Mucosa of rectum (tissue), 2 donors: Measurements from ENCODE around the gene FAM83E.
"Not testable (repeated sequence)": the region's sequence is repeated elsewhere in the genome, so short reads cannot be mapped to it uniquely, and the experiment has no call there.

Source experiments
- H3K27ac ChIP-seq, 2 donors: one replicate each; pipeline ENCODE4 v1.7.0; 2013; ENCODE audit warnings: inconsistent platforms in 2 of 2, low read depth in 2 of 2, low read length in 2 of 2
- H3K27me3 ChIP-seq, 2 donors: one replicate each; pipeline ENCODE4 v1.7.0; 2013; ENCODE audit warnings: low read length in 2 of 2; ENCODE audit not compliant: control insufficient read depth in 2 of 2, insufficient read depth in 2 of 2
- H3K36me3 ChIP-seq, 2 donors: one replicate each; pipeline ENCODE4 v1.7.0; 2013; ENCODE audit warnings: low read length in 2 of 2; ENCODE audit not compliant: control insufficient read depth in 2 of 2, insufficient read depth in 2 of 2
- H3K4me1 ChIP-seq, 2 donors: one replicate each; pipeline ENCODE4 v1.7.0; 2013; ENCODE audit warnings: low read length in 2 of 2, mild to moderate bottlenecking in 1 of 2; ENCODE audit not compliant: control insufficient read depth in 2 of 2, insufficient read depth in 2 of 2
- H3K4me3 ChIP-seq, 2 donors: one replicate each; pipeline ENCODE4 v1.7.0; 2013; ENCODE audit warnings: low read length in 2 of 2
- H3K9ac ChIP-seq, 2 donors: one replicate each; pipeline ENCODE4 v1.7.0; 2013; ENCODE audit warnings: low read length in 2 of 2, low read depth in 1 of 2, mild to moderate bottlenecking in 1 of 2
- H3K9me3 ChIP-seq, 2 donors: one replicate each; pipeline ENCODE4 v1.7.0; 2013; ENCODE audit warnings: low read length in 2 of 2; ENCODE audit not compliant: control insufficient read depth in 2 of 2
- donor health status: healthy.
- donor health status: Normal muscosa, but diverticular disease.

FAM83E gene

GRCh38 chr19:48614436-48615230 is at the start of gene FAM83E:
Gene FAM83E, minus strand, starts transcription at chr19:48615076. Its CDS starts 1,704 bp downstream, at chr19:48613372.
- Histone ChIP-seq H3K4me3 (peak within 1 kb of the TSS; percentile 71 to 81), H3K27me3 (no peaks in the 10 kb centered on the region), H3K9me3 (no peaks in the 10 kb centered on the region), H3K4me1 (peaks cover 48 to 50% of the 10 kb centered on the region in 2 donors), H3K36me3 (peaks cover 28 to 36% of the 10 kb centered on the region in 2 donors), H3K9ac (peak within 1 kb of the TSS; percentile 95 to 99), H3K27ac (peak within 1 kb of the TSS; percentile 95 to 97)

DNA sequence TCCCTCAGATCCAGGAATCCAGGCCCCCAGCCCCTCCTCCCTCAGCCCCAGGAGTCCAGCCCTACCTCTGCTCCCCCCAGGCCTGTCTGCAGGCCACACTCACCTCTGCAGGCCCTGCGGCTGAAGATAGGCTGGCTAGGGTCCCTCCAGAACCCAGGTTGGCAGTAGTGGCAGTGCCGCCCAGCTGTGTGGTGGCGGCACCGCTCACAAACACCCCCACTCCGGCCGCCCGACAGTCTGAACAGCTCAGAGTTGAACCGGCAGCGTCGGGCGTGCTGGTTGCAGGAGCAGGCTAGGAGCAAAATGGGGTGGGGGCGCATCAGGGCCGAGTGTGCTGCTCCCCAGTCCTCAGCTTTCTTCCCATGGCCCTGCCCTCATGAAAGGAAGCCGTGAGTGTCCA is 49.6 kb upstream of the FAM83E start:
- no peaks in the 10 kb centered on the region for H3K9me3 ChIP-seq
- no peak overlapping the region for H3K27ac ChIP-seq
- no peak overlapping the region for H3K9ac ChIP-seq

DNA sequence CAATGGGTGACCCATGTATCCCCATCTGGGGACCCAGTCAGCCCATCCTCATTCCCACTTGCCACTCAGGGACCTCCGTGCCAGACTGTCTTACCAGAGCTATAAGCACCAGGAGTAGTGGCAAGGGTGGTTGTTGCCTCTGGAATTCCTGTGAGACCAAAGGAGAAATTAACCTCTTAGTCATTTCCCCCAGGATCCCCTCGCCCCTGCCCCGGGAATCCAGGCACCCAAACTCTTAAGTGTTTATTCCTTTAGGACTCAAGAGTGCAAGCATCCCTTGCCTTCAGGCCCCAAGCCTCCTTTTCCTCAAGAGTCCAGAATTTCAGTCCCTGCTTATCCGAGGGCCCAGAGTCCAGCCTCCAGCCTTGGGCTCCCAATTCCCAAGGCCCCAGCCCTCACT is 48.8 kb upstream of the FAM83E start:
- Histone ChIP-seq H3K4me1 (peaks cover 0 to 4% of the 10 kb centered on the region in 2 donors), H3K36me3 (no peaks in the 10 kb centered on the region), H3K9me3 (no peaks in the 10 kb centered on the region), H3K27me3 (no peaks in the 10 kb centered on the region), H3K27ac (no peak overlapping the region), H3K4me3 (no peak overlapping the region), H3K9ac (no peak overlapping the region)

More for the DNA sequence above, 49.6 kb upstream of the FAM83E start:
- Histone ChIP-seq H3K36me3 (no peaks in the 10 kb centered on the region), H3K4me3 (no peak overlapping the region), H3K27me3 (no peaks in the 10 kb centered on the region), H3K4me1 (peaks cover 0 to 4% of the 10 kb centered on the region in 2 donors)

- Histone ChIP-seq H3K9ac (no peak overlapping the region), H3K27me3 (no peaks in the 10 kb centered on the region), H3K36me3 (no peaks in the 10 kb centered on the region), H3K9me3 (no peaks in the 10 kb centered on the region), H3K4me3 (no peak overlapping the region), H3K4me1 (peaks cover 0 to 4% of the 10 kb centered on the region in 2 donors), H3K27ac (no peak overlapping the region)
These were observed 46.8 kb upstream of the FAM83E start for GRCh38 chr19:48661711-48662090.

- H3K9me3 ChIP-seq, result no peaks in the 10 kb centered on the region
- H3K4me3 ChIP-seq, result peak overlapping the region in 1 of 2 donors; percentile 50
- H3K9ac ChIP-seq, result no peak overlapping the region
- H3K4me1 ChIP-seq, result peaks cover 0 to 4% of the 10 kb centered on the region in 2 donors
- H3K27ac ChIP-seq, result peak overlapping the region; percentile 49 to 59
- H3K36me3 ChIP-seq, result no peaks in the 10 kb centered on the region
- no peaks in the 10 kb centered on the region for H3K27me3 ChIP-seq
These were observed 46.2 kb upstream of the FAM83E start for GRCh38 chr19:48660852-48661710.

GRCh38 chr19:48659768-48660167 is 44.9 kb upstream of the FAM83E start:
- Histone ChIP-seq H3K4me1 (peaks cover 0 to 4% of the 10 kb centered on the region in 2 donors), H3K27me3 (no peaks in the 10 kb centered on the region), H3K4me3 (no peak overlapping the region), H3K36me3 (no peaks in the 10 kb centered on the region), H3K27ac (no peak overlapping the region), H3K9me3 (no peaks in the 10 kb centered on the region), H3K9ac (no peak overlapping the region)

- H3K27ac ChIP-seq, result peak overlapping the region in 1 of 2 donors; percentile 42
- H3K36me3 ChIP-seq, result no peaks in the 10 kb centered on the region
- no peak overlapping the region for H3K9ac ChIP-seq
- no peak overlapping the region for H3K4me3 ChIP-seq
- peaks cover 0 to 4% of the 10 kb centered on the region in 2 donors for H3K4me1 ChIP-seq
- H3K9me3 ChIP-seq, result no peaks in the 10 kb centered on the region
- H3K27me3 ChIP-seq, result no peaks in the 10 kb centered on the region
These were observed 43.6 kb upstream of the FAM83E start for GRCh38 chr19:48658483-48658882.

- not testable (repeated sequence) for H3K36me3 ChIP-seq, H3K4me1 ChIP-seq
- H3K27ac ChIP-seq, result peak overlapping the region in 1 of 2 donors; percentile 9
These were observed 43.0 kb upstream of the FAM83E start for GRCh38 chr19:48657828-48658227.

DNA sequence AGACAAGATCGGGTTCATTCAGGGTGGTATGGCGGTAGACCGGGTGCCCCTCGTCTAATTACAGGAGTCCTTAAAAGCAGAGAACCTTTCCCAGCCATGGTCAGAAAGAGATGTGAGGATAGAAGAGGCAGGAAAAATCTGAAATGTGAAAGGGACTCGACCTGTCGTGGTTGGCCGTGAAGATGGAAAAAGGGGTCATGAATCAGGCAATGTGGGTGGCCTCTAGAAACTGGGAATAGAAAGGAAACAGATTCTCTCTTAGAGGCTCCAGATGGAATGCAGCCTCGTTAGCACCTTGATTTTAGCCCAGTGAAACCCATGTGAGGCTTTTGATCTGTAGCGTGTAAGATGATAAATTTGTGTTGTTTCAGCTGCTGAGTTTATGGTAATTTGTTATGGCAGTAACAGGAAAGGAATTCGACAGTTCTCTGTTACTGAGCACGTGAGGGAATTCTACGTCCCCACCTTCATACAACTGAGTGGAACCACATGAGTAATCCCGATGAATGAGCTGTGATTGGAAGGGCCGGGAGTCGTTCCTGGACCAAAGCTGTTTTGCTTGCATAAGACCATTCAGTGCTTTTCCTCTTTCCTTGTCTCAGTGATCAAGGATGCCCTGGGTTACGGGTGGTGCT is 42.1 kb upstream of the FAM83E start:
- no peak overlapping the region for H3K4me3 ChIP-seq
- H3K9me3 ChIP-seq, result no peaks in the 10 kb centered on the region
- no peaks in the 10 kb centered on the region for H3K27me3 ChIP-seq
- H3K4me1 ChIP-seq, result peaks cover 0 to 4% of the 10 kb centered on the region in 2 donors
- H3K9ac ChIP-seq, result no peak overlapping the region
- no peaks in the 10 kb centered on the region for H3K36me3 ChIP-seq
- no peak overlapping the region for H3K27ac ChIP-seq

More at GRCh38 chr19:48657828-48658227, 43.0 kb upstream of the FAM83E start:
- H3K9ac ChIP-seq, H3K9me3 ChIP-seq, H3K27me3 ChIP-seq, H3K4me3 ChIP-seq: not testable (repeated sequence)
